ENCODE measurements around the gene MUC16. TPM values are rescaled to one million over a fixed set of nuclear protein-coding genes. Genes with fewer than 3 reads are reported as not detected.
"Not testable (repeated sequence)": the region's sequence is repeated elsewhere in the genome, so short reads cannot be mapped to it uniquely, and the experiment has no call there.

The MUC16 gene
- total and polyA plus RNA-seq, 4 donors = under 0.01 TPM; not detected in 3

- Histone ChIP-seq H3K9ac (ENCODE audit: low read depth in 1 of 2, low read length in 2 of 2) (no peak overlapping the region), H3K4me1 (ENCODE audit: control insufficient read depth in 4 of 4, insufficient read depth in 4 of 4, low read length in 3 of 4) (no peaks in the 10 kb centered on the region), H3K27me3 (ENCODE audit: control insufficient read depth in 4 of 4, insufficient read depth in 4 of 4, low read length in 3 of 4) (no peaks in the 10 kb centered on the region), H3K27ac (ENCODE audit: low read depth in 1 of 2, low read length in 2 of 2) (no peak overlapping the region), H3K4me3 (ENCODE audit: low read depth in 1 of 3, low read length in 3 of 3) (no peak overlapping the region), H3K36me3 (ENCODE audit: control insufficient read depth in 4 of 4, insufficient read depth in 3 of 4, low read depth in 1 of 4, low read length in 3 of 4) (no peaks in the 10 kb centered on the region), H3K9me3 (ENCODE audit: control insufficient read depth in 4 of 4, low read length in 3 of 4) (peaks cover 0 to 3% (median 0%) of the 10 kb centered on the region in 4 donors)
- no peak for DNase-seq (ENCODE audit: low spot score)
- TF ChIP-seq RXRA (IDR thresholded peaks at IDR 0.05) (no peak), MAX (IDR thresholded peaks at IDR 0.05) (no peak), RAD21 (IDR thresholded peaks at IDR 0.05) (no peak), EGR1 (IDR thresholded peaks at IDR 0.05; ENCODE audit: low read depth in 2 of 2) (no peak), YY1 (IDR thresholded peaks at IDR 0.05) (no peak), REST (IDR thresholded peaks at IDR 0.05) (no peak), HNF4G (IDR thresholded peaks at IDR 0.05) (no peak), CTCF (IDR thresholded peaks at IDR 0.05; ENCODE audit: low read depth, low read length, missing input control) (no peak), GABPA (IDR thresholded peaks at IDR 0.05 in 1 of 2, conservative IDR thresholded peaks at IDR 0.05 in 1 of 2) (no peak), FOXA1 (IDR thresholded peaks at IDR 0.05) (no peak)
- 34% methylated on average over 8 of the region's 8 CpGs for WGBS
Measured at GRCh38 chr19:9054765-9055164, 44.6 kb upstream of the MUC16 start.

- Histone ChIP-seq H3K9me3 (ENCODE audit: control insufficient read depth in 4 of 4, low read length in 3 of 4) (peaks cover 0 to 3% (median 0%) of the 10 kb centered on the region in 4 donors), H3K36me3 (ENCODE audit: control insufficient read depth in 4 of 4, insufficient read depth in 3 of 4, low read depth in 1 of 4, low read length in 3 of 4) (no peaks in the 10 kb centered on the region), H3K27me3 (ENCODE audit: control insufficient read depth in 4 of 4, insufficient read depth in 4 of 4, low read length in 3 of 4) (no peaks in the 10 kb centered on the region), H3K27ac (ENCODE audit: low read depth in 1 of 2, low read length in 2 of 2) (no peak overlapping the region), H3K9ac (ENCODE audit: low read depth in 1 of 2, low read length in 2 of 2) (no peak overlapping the region), H3K4me1 (ENCODE audit: control insufficient read depth in 4 of 4, insufficient read depth in 4 of 4, low read length in 3 of 4) (no peaks in the 10 kb centered on the region), H3K4me3 (ENCODE audit: low read depth in 1 of 3, low read length in 3 of 3) (no peak overlapping the region)
- TF ChIP-seq RAD21 (IDR thresholded peaks at IDR 0.05) (no peak), NR2F2 (IDR thresholded peaks at IDR 0.05) (no peak), TAF1 (conservative IDR thresholded peaks at IDR 0.05) (no peak), REST (IDR thresholded peaks at IDR 0.05) (no peak), YY1 (IDR thresholded peaks at IDR 0.05) (no peak), JUND (IDR thresholded peaks at IDR 0.05) (no peak), HNF4A (conservative IDR thresholded peaks at IDR 0.05) (no peak), ATF3 (IDR thresholded peaks at IDR 0.05) (no peak), HNF4G (IDR thresholded peaks at IDR 0.05) (no peak), EGR1 (IDR thresholded peaks at IDR 0.05; ENCODE audit: low read depth in 2 of 2) (no peak), RXRA (IDR thresholded peaks at IDR 0.05) (no peak), FOXA1 (IDR thresholded peaks at IDR 0.05) (no peak), SP1 (IDR thresholded peaks at IDR 0.05) (no peak)
- DNase-seq (ENCODE audit: low spot score) = no peak
- WGBS = 83% methylated on average over 8 of the region's 8 CpGs
Measured at GRCh38 chr19:9054207-9054606, 44.0 kb upstream of the MUC16 start.

- not testable (repeated sequence) for H3K27me3 ChIP-seq (ENCODE audit: control insufficient read depth in 4 of 4, insufficient read depth in 4 of 4, low read length in 3 of 4); H3K9me3 ChIP-seq (ENCODE audit: control insufficient read depth in 4 of 4, low read length in 3 of 4); DNase-seq (ENCODE audit: low spot score); H3K36me3 ChIP-seq (ENCODE audit: control insufficient read depth in 4 of 4, insufficient read depth in 3 of 4, low read depth in 1 of 4, low read length in 3 of 4); H3K4me3 ChIP-seq (ENCODE audit: low read depth in 1 of 3, low read length in 3 of 3); H3K9ac ChIP-seq (ENCODE audit: low read depth in 1 of 2, low read length in 2 of 2); H3K27ac ChIP-seq (ENCODE audit: low read depth in 1 of 2, low read length in 2 of 2); H3K4me1 ChIP-seq (ENCODE audit: control insufficient read depth in 4 of 4, insufficient read depth in 4 of 4, low read length in 3 of 4)
- WGBS = 92% methylated on average over 6 of the region's 6 CpGs
Measured at GRCh38 chr19:9053674-9054073, 43.5 kb upstream of the MUC16 start.

All from liver (tissue), 9 donors.